HFFc6 (cell line): ENCODE results near the gene SSTR4. TPM values are rescaled to one million over a fixed set of nuclear protein-coding genes. Genes with fewer than 3 reads are reported as not detected.

Experiments used
- DNase-seq: peaks from one replicate; pipeline ENCODE4 v3.0.0-alpha.2; 2018
- H3K27ac Mint-ChIP-seq: 2 replicates; pipeline ENCODE4 v1.8.0; 2020; ENCODE audit warnings: mild to moderate bottlenecking, mixed read lengths
- H3K27me3 Mint-ChIP-seq: 2 replicates; pipeline ENCODE4 v1.8.0; 2021; ENCODE audit warnings: mild to moderate bottlenecking, moderate library complexity, mixed read lengths; ENCODE audit not compliant: insufficient read depth
- H3K36me3 Mint-ChIP-seq: 2 replicates; pipeline ENCODE4 v1.8.0; 2021; ENCODE audit warnings: low read depth, mixed read lengths
- H3K4me1 Mint-ChIP-seq: 2 replicates; pipeline ENCODE4 v1.8.0; 2020; ENCODE audit warnings: low read depth, mixed read lengths
- H3K4me3 Mint-ChIP-seq: 2 replicates; pipeline ENCODE4 v1.8.0; 2020; ENCODE audit warnings: mild to moderate bottlenecking, moderate library complexity, mixed read lengths
- H3K9me3 Mint-ChIP-seq: 2 replicates; pipeline ENCODE4 v1.8.0; 2020; ENCODE audit warnings: mild to moderate bottlenecking, mixed read lengths
- total RNA-seq, 6 experiments: library from RNA; stranded (reverse); fragmentation: NEBNext Ultra II Directional; extraction: Animal tissue kit (Norgen Biotek cat#: 25700); gene quantifications; 2 replicates in 1 of 6; 3 replicates in 5 of 6; pipeline ENCODE4 v1.2.3, GENCODE V29; 2021
- TF ChIP-seq, protein P1 (sequence below): fragments of 200-600 bp; sonication (generic); IDR thresholded peaks from 2 replicates; pipeline ENCODE4 v1.5.0; 2021; ENCODE audit warnings: antibody characterized with exemption, mild to moderate bottlenecking

SSTR4 gene
- total RNA-seq, 6 experiments from 2014 or later = not detected

- Mint-ChIP-seq H3K9me3 (0 out of 2 replicates have a peak, but pooled peaks cover 3% of the 10 kb centered on the region), H3K36me3 (no peaks in the 10 kb centered on the region), H3K4me1 (no peaks in the 10 kb centered on the region), H3K27me3 (peaks cover 3% of the 10 kb centered on the region; the same call in 1 of the 2 replicates), H3K4me3 (no peak overlapping the region), H3K27ac (no peak overlapping the region)
- TF ChIP-seq, protein P1, sequence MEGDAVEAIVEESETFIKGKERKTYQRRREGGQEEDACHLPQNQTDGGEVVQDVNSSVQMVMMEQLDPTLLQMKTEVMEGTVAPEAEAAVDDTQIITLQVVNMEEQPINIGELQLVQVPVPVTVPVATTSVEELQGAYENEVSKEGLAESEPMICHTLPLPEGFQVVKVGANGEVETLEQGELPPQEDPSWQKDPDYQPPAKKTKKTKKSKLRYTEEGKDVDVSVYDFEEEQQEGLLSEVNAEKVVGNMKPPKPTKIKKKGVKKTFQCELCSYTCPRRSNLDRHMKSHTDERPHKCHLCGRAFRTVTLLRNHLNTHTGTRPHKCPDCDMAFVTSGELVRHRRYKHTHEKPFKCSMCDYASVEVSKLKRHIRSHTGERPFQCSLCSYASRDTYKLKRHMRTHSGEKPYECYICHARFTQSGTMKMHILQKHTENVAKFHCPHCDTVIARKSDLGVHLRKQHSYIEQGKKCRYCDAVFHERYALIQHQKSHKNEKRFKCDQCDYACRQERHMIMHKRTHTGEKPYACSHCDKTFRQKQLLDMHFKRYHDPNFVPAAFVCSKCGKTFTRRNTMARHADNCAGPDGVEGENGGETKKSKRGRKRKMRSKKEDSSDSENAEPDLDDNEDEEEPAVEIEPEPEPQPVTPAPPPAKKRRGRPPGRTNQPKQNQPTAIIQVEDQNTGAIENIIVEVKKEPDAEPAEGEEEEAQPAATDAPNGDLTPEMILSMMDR = no peak
- no peak for DNase-seq
Observed at GRCh38 chr20:23009636-23010035, 25.5 kb upstream of the SSTR4 start.

- no peaks in the 10 kb centered on the region for H3K4me1 Mint-ChIP-seq
- no peak overlapping the region for H3K27ac Mint-ChIP-seq
- H3K4me3 Mint-ChIP-seq = no peak overlapping the region
- no peaks in the 10 kb centered on the region for H3K36me3 Mint-ChIP-seq
- H3K27me3 Mint-ChIP-seq = peaks cover 3% of the 10 kb centered on the region; the same call in 1 of the 2 replicates
- TF ChIP-seq, protein P1 = no peak
- no peak for DNase-seq
- 0 out of 2 replicates have a peak, but pooled peaks cover 3% of the 10 kb centered on the region for H3K9me3 Mint-ChIP-seq
Observed at GRCh38 chr20:23010096-23010495, 25.0 kb upstream of the SSTR4 start.

- Mint-ChIP-seq H3K9me3 (0 out of 2 replicates have a peak, but pooled peaks cover 3% of the 10 kb centered on the region), H3K27me3 (peaks cover 3% of the 10 kb centered on the region; the same call in 1 of the 2 replicates), H3K4me3 (no peak overlapping the region), H3K27ac (no peak overlapping the region), H3K4me1 (no peaks in the 10 kb centered on the region), H3K36me3 (no peaks in the 10 kb centered on the region)
- DNase-seq = no peak
- TF ChIP-seq, protein P1 = no peak
Observed at GRCh38 chr20:23011008-23011721, 23.9 kb upstream of the SSTR4 start.

- no peak overlapping the region for H3K27ac Mint-ChIP-seq
- peaks cover 3% of the 10 kb centered on the region; the same call in 1 of the 2 replicates for H3K27me3 Mint-ChIP-seq
- DNase-seq = no peak
- H3K36me3 Mint-ChIP-seq = no peaks in the 10 kb centered on the region
- no peaks in the 10 kb centered on the region for H3K4me1 Mint-ChIP-seq
- TF ChIP-seq, protein P1 = no peak
- H3K9me3 Mint-ChIP-seq = no peaks in the 10 kb centered on the region
- no peak overlapping the region for H3K4me3 Mint-ChIP-seq
Observed at GRCh38 chr20:23013429-23013828, 21.7 kb upstream of the SSTR4 start.

- H3K9me3 Mint-ChIP-seq = no peaks in the 10 kb centered on the region
Observed at GRCh38 chr20:23017516-23017915, 17.6 kb upstream of the SSTR4 start.

More at GRCh38 chr20:23017516-23017915, 17.6 kb upstream of the SSTR4 start:
- no peak for DNase-seq
- Mint-ChIP-seq H3K4me1 (no peaks in the 10 kb centered on the region), H3K4me3 (no peak overlapping the region), H3K36me3 (no peaks in the 10 kb centered on the region), H3K27ac (no peak overlapping the region), H3K27me3 (no peaks in the 10 kb centered on the region; the same call in 1 of the 2 replicates)
- TF ChIP-seq, protein P1 = no peak
